Forelimb muscle (tissue), 1 donor: ENCODE measurements around the gene INPP5J. TPM values are rescaled to one million over a fixed set of nuclear protein-coding genes. Genes with fewer than 3 reads are reported as not detected.

Experiments used
- polyA plus RNA-seq: library from polyadenylated mRNA; unstranded; fragments of 120-200 nt; gene quantifications from one replicate; pipeline ENCODE4 v1.2.1, GENCODE V29; 2013; ENCODE audit not compliant: insufficient read length

Gene INPP5J
- polyA plus RNA-seq, 1 donor, result 1.6 TPM

Other genes starting within 250 kb of the INPP5J start
- gene MORC2, start 154.2 kb upstream of the INPP5J start, polyA plus RNA-seq, result 26.4 TPM
- gene TUG1, start 153.7 kb upstream of the INPP5J start, polyA plus RNA-seq, result 105 TPM
- 258 TPM for gene SMTN, start 41.6 kb upstream of the INPP5J start, polyA plus RNA-seq
- gene SELENOM, start 15.4 kb upstream of the INPP5J start, polyA plus RNA-seq, result 18.8 TPM
- not detected for gene PLA2G3, start 17.5 kb downstream of the INPP5J start, polyA plus RNA-seq
- gene RNF185, start 37.2 kb downstream of the INPP5J start, polyA plus RNA-seq, result 20.1 TPM
- gene LIMK2, start 89.3 kb downstream of the INPP5J start, polyA plus RNA-seq, result 23.1 TPM
- gene PIK3IP1, start 169.5 kb downstream of the INPP5J start, polyA plus RNA-seq, result 3.3 TPM
- 19.9 TPM for gene PATZ1, start 223.4 kb downstream of the INPP5J start, polyA plus RNA-seq